K562 (cell line): ENCODE data around the gene OR14A16. TPM values are rescaled to one million over a fixed set of nuclear protein-coding genes. Genes with fewer than 3 reads are reported as not detected.

Experiments used
- ADNP ChIP-seq: fragments of 200-800 bp; sonication (Bioruptor generic); IDR thresholded peaks from 2 replicates; pipeline ENCODE4 v1.6.1; 2016; ENCODE audit warnings: missing genetic modification characterization, missing compliant biosample characterization
- BCLAF1 ChIP-seq, 2 experiments: fragments of 450-650 bp in 1 of 2; IDR thresholded peaks; 2 replicates each; pipeline ENCODE4 v1.6.1; 2011 to 2017; ENCODE audit warnings: low read depth in 2 of 2, antibody characterized with exemption in 1 of 2, borderline replicate concordance in 1 of 2, low read length in 1 of 2, mild to moderate bottlenecking in 1 of 2, mixed read lengths in 1 of 2; ENCODE audit not compliant: control insufficient read depth in 1 of 2
- BDP1 ChIP-seq: IDR thresholded peaks from 3 replicates; pipeline ENCODE4 v1.6.1; 2011; ENCODE audit not compliant: insufficient read length, insufficient read depth
- CC2D1A ChIP-seq: fragments of 450-650 bp; IDR thresholded peaks from 2 replicates; pipeline ENCODE4 v1.6.1; 2017; ENCODE audit warnings: mild to moderate bottlenecking
- ERF ChIP-seq: fragments of 450-650 bp; formaldehyde crosslinking; IDR thresholded peaks from 2 replicates; pipeline ENCODE4 v1.4.0; 2020; ENCODE audit warnings: mild to moderate bottlenecking, mixed read lengths
- EWSR1 ChIP-seq: fragments of 450-650 bp; IDR thresholded peaks from 2 replicates; pipeline ENCODE4 v1.6.1; 2018; ENCODE audit warnings: borderline replicate concordance, mild to moderate bottlenecking, low read depth, moderate library complexity; ENCODE audit not compliant: partially characterized antibody
- MAFF ChIP-seq: IDR thresholded peaks from 2 replicates; pipeline ENCODE4 v1.6.1; 2012; ENCODE audit warnings: low read length, improper control_type of control experiment
- PHB2 ChIP-seq: fragments of 450-650 bp; IDR thresholded peaks from 2 replicates; pipeline ENCODE4 v1.6.1; 2017; ENCODE audit warnings: low read depth
- THAP7 ChIP-seq: fragments of 250-450 bp; sonication (Bioruptor Pico); IDR thresholded peaks from 2 replicates; pipeline ENCODE4 v1.5.0; 2021
- ZBTB1 ChIP-seq: sonication (generic); formaldehyde crosslinking; IDR thresholded peaks from 2 replicates; pipeline ENCODE4 v1.8.1; 2023; ENCODE audit warnings: missing genetic modification reagents, low read depth, mild to moderate bottlenecking, borderline replicate concordance
- ZKSCAN1 ChIP-seq: fragments of 150-350 bp; IDR thresholded peaks from 2 replicates; pipeline ENCODE4 v1.6.1; 2016; ENCODE audit warnings: low read depth, low read length
- ZNF124 ChIP-seq: sonication (generic); formaldehyde crosslinking; IDR thresholded peaks from 2 replicates; pipeline ENCODE4 v1.8.1; 2022; ENCODE audit warnings: missing genetic modification reagents
- ZNF224 ChIP-seq: sonication (generic); formaldehyde crosslinking; IDR thresholded peaks from 2 replicates; pipeline ENCODE4 v1.8.0; 2022; ENCODE audit warnings: mild to moderate bottlenecking, missing genetic modification reagents
- ZNF407 ChIP-seq: fragments of 450-650 bp; IDR thresholded peaks from 2 replicates; pipeline ENCODE4 v1.6.1; 2016; ENCODE audit warnings: low read depth
- polyA plus RNA-seq, 8 experiments: library from polyadenylated mRNA; depleted of rRNA in 4 of 8; stranded (reverse) in 5 of 8; unstranded in 3 of 8; fragments of >200 nt; fragmentation: Nextera tagmentation in 2 of 8; fragmentation: Illumina TruSeq in 1 of 8; extraction: Ambion mirVana in 2 of 8; extraction: Trizol in 1 of 8; gene quantifications; 2 replicates each; pipeline versions ENCODE4 v1.2.1 to v1.2.3, GENCODE V29; 2011 to 2014; ENCODE audit warnings: inconsistent platforms in 1 of 8, missing spikeins in 1 of 8
- total RNA-seq, 7 experiments: library from RNA; depleted of rRNA in 6 of 7; stranded (reverse); fragments of >200 nt in 6 of 7; fragmentation: Illumina TruSeq in 2 of 7; extraction: Trizol in 2 of 7; gene quantifications; 2 replicates each; pipeline versions ENCODE4 v1.2.1 to v1.2.3, GENCODE V29; 2011 to 2021; ENCODE audit warnings: low replicate concordance in 1 of 7

OR14A16 gene
- total and polyA plus RNA-seq, 9 of the 15 experiments (the other 6 are each of a cell fraction or from before 2014, with no cell fraction given) = not detected

GRCh38 chr1:247854899-247855545 is 31.1 kb upstream of the OR14A16 start (continued):
- TF ChIP-seq ZNF407 = no peak
- TF ChIP-seq ZNF124 (CRISPR knock-in tag) = no peak
- TF ChIP-seq ERF (CRISPR knock-in tag) = no peak
- no peak for TF ChIP-seq ADNP (tag)
- TF ChIP-seq ZBTB1 (CRISPR knock-in tag) = no peak
- peak; percentile 86 for TF ChIP-seq MAFF
- no peak for TF ChIP-seq THAP7
- no peak for TF ChIP-seq PHB2
- TF ChIP-seq BDP1 = no peak
- TF ChIP-seq CC2D1A = peak; percentile 74; the same call in 1 of the 2 replicates
- TF ChIP-seq ZKSCAN1 = 0 out of 2 replicates have a peak, but pooled peaks have one; percentile 38
- no peak for TF ChIP-seq ZNF224
- no peak for TF ChIP-seq EWSR1
- TF ChIP-seq BCLAF1 (IDR thresholded peaks at IDR 0.05; ENCODE audit: borderline replicate concordance in 1 of 2, control insufficient read depth in 1 of 2, low read depth in 2 of 2, low read length in 1 of 2) = no peak
